A549 (cell line): Measurements from ENCODE around the gene PPM1B. TPM values are rescaled to one million over a fixed set of nuclear protein-coding genes. Genes with fewer than 3 reads are reported as not detected.
A peak's percentile ranks its signal among the peaks of the same experiment; 100 is the strongest.

ENCODE experiments used
- ATAC-seq, 2 experiments: fragments of 200-7000 bp in 1 of 2; fragments of >200 bp in 1 of 2; cut with Nextera tagmentation in 1 of 2; cut with Tn5 transposase in 1 of 2; 3 replicates each; pipeline versions ENCODE4 v1.8.0 to v1.9.1; 2018 to 2020; ENCODE audit warnings: mild to moderate bottlenecking in 1 of 2, moderate library complexity in 1 of 2
- CTCF ChIA-PET: fragments of 300-600 bp; sonication (Branson Sonifier 250); formaldehyde crosslinking; extraction: SDS; loops from one replicate; lab custom pipeline; 2021; ENCODE audit warnings: antibody characterized with exemption, inconsistent platforms; lab: Yijun Ruan, JAX
- POLR2A ChIA-PET: fragments of 350-600 bp; formaldehyde crosslinking; extraction: SDS; loops from one replicate; lab custom pipeline; 2021; ENCODE audit warnings: antibody characterized with exemption, inconsistent platforms; lab: Yijun Ruan, JAX
- DNase-seq, 2 experiments: peaks; one replicate each; pipeline versions ENCODE4 v3.0.0 to v3.0.0-alpha.2; 2011 to 2016; ENCODE audit warnings: low read depth in 1 of 2, low spot score in 1 of 2
- FAIRE-seq: peaks from 2 replicates; lab custom pipeline; 2011; peaks lifted over from hg19 to GRCh38; lab: Jason Lieb, UNC
- H3K27ac ChIP-seq, 2 experiments: fragments of >200 bp; sonication (Bioruptor Twin); formaldehyde crosslinking; 3 replicates each; pipeline ENCODE4 v1.5.1; 2016 to 2017
- H3K4me1 ChIP-seq: fragments of >200 bp; sonication (Bioruptor Twin); formaldehyde crosslinking; 3 replicates; pipeline ENCODE4 v1.6.1; 2016
- H3K4me2 ChIP-seq: fragments of >200 bp; sonication (Bioruptor Twin); formaldehyde crosslinking; 3 replicates; pipeline ENCODE4 v1.6.1; 2016
- H3K4me3 ChIP-seq: fragments of >200 bp; sonication (Bioruptor Twin); formaldehyde crosslinking; 3 replicates; pipeline ENCODE4 v1.5.1; 2016
- H3K9me3 ChIP-seq: fragments of >200 bp; sonication (Bioruptor Twin); formaldehyde crosslinking; 3 replicates; pipeline ENCODE4 v1.6.1; 2016
- BHLHE40 ChIP-seq: IDR thresholded peaks from 2 replicates; pipeline ENCODE4 v1.6.1; 2012; ENCODE audit warnings: low read depth, low read length, inconsistent platforms
- CBX8 ChIP-seq: fragments of 200-600 bp; sonication (generic); IDR thresholded peaks from 2 replicates; pipeline ENCODE4 v1.6.1; 2016
- CEBPB ChIP-seq, 2 experiments: fragments of >200 bp in 1 of 2; sonication (Bioruptor Twin) in 1 of 2; formaldehyde crosslinking in 1 of 2; IDR thresholded peaks; 2 replicates each; pipeline ENCODE4 v1.6.1; 2012 to 2016
- CHD4 ChIP-seq: fragments of 200-600 bp; sonication (generic); IDR thresholded peaks from 2 replicates; pipeline ENCODE4 v1.6.1; 2016; ENCODE audit warnings: antibody characterized with exemption, mild to moderate bottlenecking, borderline replicate concordance
- EHF ChIP-seq: fragments of 250-450 bp; sonication (Bioruptor Pico); IDR thresholded peaks from 2 replicates; pipeline ENCODE4 v1.5.0; 2020; ENCODE audit warnings: mild to moderate bottlenecking
- FOSL2 ChIP-seq, 2 experiments: fragments of 450-650 bp in 1 of 2; fragments of >200 bp in 1 of 2; sonication (Bioruptor Twin) in 1 of 2; formaldehyde crosslinking; IDR thresholded peaks; 2 replicates each; pipeline versions ENCODE4 v1.5.0 to v1.6.1; 2016 to 2020; ENCODE audit warnings: mild to moderate bottlenecking in 1 of 2, moderate library complexity in 1 of 2
- GATA3 ChIP-seq: IDR thresholded peaks from 2 replicates; pipeline ENCODE4 v1.6.1; 2012; ENCODE audit warnings: borderline replicate concordance
- HDAC2 ChIP-seq: fragments of 200-600 bp; sonication (generic); IDR thresholded peaks from 2 replicates; pipeline ENCODE4 v1.6.1; 2016
- HEYL ChIP-seq: fragments of 250-450 bp; sonication (Bioruptor Pico); IDR thresholded peaks from 2 replicates; pipeline ENCODE4 v1.8.0; 2021; ENCODE audit warnings: mild to moderate bottlenecking, moderate library complexity
- HOXA7 ChIP-seq: fragments of 250-450 bp; sonication (Bioruptor Pico); IDR thresholded peaks from 2 replicates; pipeline ENCODE4 v1.5.0; 2020; ENCODE audit warnings: mild to moderate bottlenecking, moderate library complexity
- KDM5A ChIP-seq: fragments of 200-600 bp; sonication (generic); IDR thresholded peaks from 2 replicates; pipeline ENCODE4 v1.6.1; 2016; ENCODE audit warnings: antibody characterized with exemption, mild to moderate bottlenecking
- MAFK ChIP-seq: fragments of 450-650 bp; IDR thresholded peaks from 2 replicates; pipeline ENCODE4 v1.6.1; 2014; ENCODE audit not compliant: partially characterized antibody
- MAZ ChIP-seq: fragments of 150-350 bp; IDR thresholded peaks from 2 replicates; pipeline ENCODE4 v1.6.1; 2014; ENCODE audit warnings: antibody characterized with exemption, low read depth, low read length, borderline replicate concordance
- NPAS2 ChIP-seq: fragments of 250-450 bp; sonication (Bioruptor Pico); IDR thresholded peaks from 2 replicates; pipeline ENCODE4 v1.8.0; 2022; ENCODE audit warnings: mild to moderate bottlenecking, moderate library complexity, borderline replicate concordance
- POLR2A ChIP-seq: IDR thresholded peaks from 2 replicates; pipeline ENCODE4 v1.6.1; 2012; ENCODE audit warnings: mild to moderate bottlenecking, low read length
- POLR2AphosphoS2 ChIP-seq: conservative IDR thresholded peaks from 2 replicates; pipeline ENCODE4 v1.6.1; 2012; ENCODE audit warnings: low read length, improper control_type of control experiment, inconsistent platforms
- RAD21 ChIP-seq, 2 experiments: fragments of >200 bp in 1 of 2; sonication (Bioruptor Twin) in 1 of 2; formaldehyde crosslinking in 1 of 2; IDR thresholded peaks in 1 of 2; conservative IDR thresholded peaks in 1 of 2; 2 replicates in 1 of 2; 3 replicates in 1 of 2; pipeline ENCODE4 v1.6.1; 2012 to 2018; ENCODE audit warnings: inconsistent platforms in 1 of 2
- RARB ChIP-seq: fragments of 250-450 bp; sonication (Bioruptor Pico); IDR thresholded peaks from 2 replicates; pipeline ENCODE4 v1.8.0; 2021; ENCODE audit warnings: mild to moderate bottlenecking, moderate library complexity
- REST ChIP-seq: fragments of 200-600 bp; sonication (generic); IDR thresholded peaks from 2 replicates; pipeline ENCODE4 v1.6.1; 2016; ENCODE audit warnings: antibody characterized with exemption, mild to moderate bottlenecking, moderate library complexity
- RFX5 ChIP-seq: fragments of 450-650 bp; IDR thresholded peaks from 2 replicates; pipeline ENCODE4 v1.7.1; 2014; ENCODE audit warnings: antibody characterized with exemption, mild to moderate bottlenecking, moderate library complexity
- RNF2 ChIP-seq: fragments of 200-600 bp; sonication (generic); IDR thresholded peaks from 2 replicates; pipeline ENCODE4 v1.6.1; 2016; ENCODE audit warnings: low read depth, mild to moderate bottlenecking, antibody characterized with exemption, moderate library complexity, borderline replicate concordance
- SMC3 ChIP-seq: fragments of >200 bp; sonication (Bioruptor Twin); formaldehyde crosslinking; IDR thresholded peaks from 3 replicates; pipeline ENCODE4 v1.6.1; 2018; ENCODE audit warnings: inconsistent platforms
- SREBF2 ChIP-seq: fragments of 450-650 bp; IDR thresholded peaks from 2 replicates; pipeline ENCODE4 v1.6.1; 2014; ENCODE audit warnings: mild to moderate bottlenecking, moderate library complexity
- TFCP2L1 ChIP-seq: fragments of 250-450 bp; sonication (Bioruptor Pico); IDR thresholded peaks from 2 replicates; pipeline ENCODE4 v1.5.0; 2021; ENCODE audit warnings: mild to moderate bottlenecking
- ZC3H11A ChIP-seq: fragments of 450-650 bp; IDR thresholded peaks from 2 replicates; pipeline ENCODE4 v1.6.1; 2014; ENCODE audit warnings: antibody characterized with exemption, mild to moderate bottlenecking
- ZFP36 ChIP-seq: fragments of 450-650 bp; IDR thresholded peaks from 2 replicates; pipeline ENCODE4 v1.6.1; 2014; ENCODE audit warnings: borderline replicate concordance; ENCODE audit not compliant: partially characterized antibody
- ZNF302 ChIP-seq: fragments of 250-450 bp; sonication (Bioruptor Pico); IDR thresholded peaks from 2 replicates; pipeline ENCODE4 v1.9.0; 2021; ENCODE audit warnings: inconsistent platforms, mild to moderate bottlenecking, moderate library complexity
- WGBS: methylation state at CpG from one replicate; pipeline ENCODE4 v1.1.6; 2017; ENCODE audit errors: missing lambda C conversion rate; 5-methylcytosine and 5-hydroxymethylcytosine counted together
- polyA plus RNA-seq, 4 experiments: library from polyadenylated mRNA; depleted of rRNA in 3 of 4; stranded (reverse); fragments of >200 nt; fragmentation: RNase III in 1 of 4; extraction: RNeasy Plus Mini Kit Qiagen cat#74134 plus additional on column Dnase treatment in 1 of 4; gene quantifications; 2 replicates in 3 of 4; 3 replicates in 1 of 4; pipeline ENCODE4 v1.2.3, GENCODE V29; 2011 to 2017
- TF ChIP-seq, protein P1 (sequence below): fragments of >200 bp; sonication (Bioruptor Twin); formaldehyde crosslinking; IDR thresholded peaks from 2 replicates; pipeline ENCODE4 v1.6.1; 2016
- TF ChIP-seq, protein P2 (sequence below): fragments of 250-450 bp; sonication (Bioruptor Pico); IDR thresholded peaks from 2 replicates; pipeline ENCODE4 v1.5.0; 2020; ENCODE audit warnings: low read depth, mild to moderate bottlenecking, moderate library complexity

Gene PPM1B
- polyA plus RNA-seq, 2 of the 4 experiments (the other 2 are of a cell fraction) = 49.0 to 75.1 TPM

DNA sequence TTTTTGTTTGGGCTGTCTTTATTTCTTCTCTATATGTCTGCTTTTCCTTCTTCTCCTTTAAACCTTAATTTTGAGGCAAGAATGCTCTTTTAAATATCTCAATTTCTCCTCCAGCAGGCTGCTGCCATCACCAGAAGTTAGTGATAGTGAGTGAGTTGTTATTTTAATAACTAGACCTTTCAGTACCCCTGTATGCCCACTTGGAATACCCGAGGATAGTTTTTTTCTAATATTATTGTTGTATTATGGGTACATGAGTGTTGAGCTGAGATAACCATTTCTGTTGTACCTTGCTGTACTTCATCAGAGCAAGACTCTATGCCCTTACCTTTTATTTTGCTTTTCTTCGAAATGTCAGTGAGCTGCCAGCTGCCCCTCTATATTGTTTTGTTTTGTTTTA, 50.1 kb downstream of the PPM1B start (continued):
- TF ChIP-seq SREBF2 (no peak), SMC3 (no peak), POLR2AphosphoS2 (no peak), MAFK (no peak), BHLHE40 (no peak)
- TF ChIP-seq, protein P1, sequence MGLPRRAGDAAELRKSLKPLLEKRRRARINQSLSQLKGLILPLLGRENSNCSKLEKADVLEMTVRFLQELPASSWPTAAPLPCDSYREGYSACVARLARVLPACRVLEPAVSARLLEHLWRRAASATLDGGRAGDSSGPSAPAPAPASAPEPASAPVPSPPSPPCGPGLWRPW = no peak

- ChIA-PET CTCF (interaction anchor here (0.8 to 34.3 kb wide), 3 partner anchors 15 to 63 kb away, joined by 3 to 548 read pairs (median 6); no protein-coding TSS in a partner anchor), POLR2A (no interaction called here)
- WGBS = 97% methylated on average over 2 of the region's 2 CpGs
- H3K4me2 ChIP-seq = no peak overlapping the region
- no peak for FAIRE-seq
- no peak overlapping the region for H3K4me3 ChIP-seq
- no peaks in the 10 kb centered on the region for H3K9me3 ChIP-seq
- no peak for ATAC-seq
- TF ChIP-seq ZC3H11A = peak; percentile 97
- TF ChIP-seq RARB (CRISPR knock-in tag) = no peak
- no peak for TF ChIP-seq RNF2
- TF ChIP-seq MAZ = no peak
- peaks cover 33% of the 10 kb centered on the region for H3K4me1 ChIP-seq
- H3K27ac ChIP-seq = no peak overlapping the region
- DNase-seq = no peak
These were observed 58.1 kb downstream of the PPM1B start for GRCh38 chr2:44226753-44227152.

DNA sequence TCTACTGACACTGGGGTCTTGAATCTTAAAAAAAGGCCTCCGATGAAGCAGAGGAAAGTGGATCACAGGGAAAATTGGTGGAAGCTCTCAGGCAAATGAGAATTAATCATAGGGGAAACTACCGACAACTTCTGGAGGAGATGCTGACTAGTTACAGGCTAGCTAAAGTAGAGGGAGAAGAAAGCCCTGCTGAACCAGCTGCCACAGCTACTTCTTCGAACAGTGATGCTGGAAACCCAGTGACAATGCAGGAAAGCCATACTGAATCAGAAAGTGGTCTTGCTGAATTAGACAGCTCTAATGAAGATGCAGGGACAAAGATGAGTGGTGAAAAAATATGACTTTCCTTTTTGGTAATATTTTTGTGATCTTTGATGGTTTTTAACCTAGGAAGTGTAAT, 61.7 kb downstream of the PPM1B start:
- peak overlapping the region; percentile 27 to 72; a peak in 5 of 6 replicates for H3K27ac ChIP-seq
- TF ChIP-seq RFX5 (no peak), CHD4 (no peak), ZFP36 (no peak), EHF (CRISPR knock-in tag) (no peak), HDAC2 (no peak), POLR2A (no peak), CBX8 (no peak), HOXA7 (CRISPR knock-in tag) (no peak)
- TF ChIP-seq, all 56 proteins: peak for 0
- POLR2A ChIA-PET = no interaction called here
- H3K4me1 ChIP-seq = peaks cover 61% of the 10 kb centered on the region
- no peak overlapping the region for H3K4me3 ChIP-seq
- 26% methylated on average over 3 of the region's 3 CpGs for WGBS
- peak in 1 of 2 experiments; percentile 19; a peak in 2 of 6 replicates for ATAC-seq
- H3K4me2 ChIP-seq = peak overlapping the region; percentile 52
- peak in 1 of 2 experiments; percentile 38 for DNase-seq
- CTCF ChIA-PET = interaction anchor here (1.4 to 34.3 kb wide), 4 partner anchors 14 to 186 kb away, joined by 3 to 548 read pairs (median 4); no protein-coding TSS in a partner anchor
- no peaks in the 10 kb centered on the region for H3K9me3 ChIP-seq
- peak; percentile 13 for FAIRE-seq

DNA sequence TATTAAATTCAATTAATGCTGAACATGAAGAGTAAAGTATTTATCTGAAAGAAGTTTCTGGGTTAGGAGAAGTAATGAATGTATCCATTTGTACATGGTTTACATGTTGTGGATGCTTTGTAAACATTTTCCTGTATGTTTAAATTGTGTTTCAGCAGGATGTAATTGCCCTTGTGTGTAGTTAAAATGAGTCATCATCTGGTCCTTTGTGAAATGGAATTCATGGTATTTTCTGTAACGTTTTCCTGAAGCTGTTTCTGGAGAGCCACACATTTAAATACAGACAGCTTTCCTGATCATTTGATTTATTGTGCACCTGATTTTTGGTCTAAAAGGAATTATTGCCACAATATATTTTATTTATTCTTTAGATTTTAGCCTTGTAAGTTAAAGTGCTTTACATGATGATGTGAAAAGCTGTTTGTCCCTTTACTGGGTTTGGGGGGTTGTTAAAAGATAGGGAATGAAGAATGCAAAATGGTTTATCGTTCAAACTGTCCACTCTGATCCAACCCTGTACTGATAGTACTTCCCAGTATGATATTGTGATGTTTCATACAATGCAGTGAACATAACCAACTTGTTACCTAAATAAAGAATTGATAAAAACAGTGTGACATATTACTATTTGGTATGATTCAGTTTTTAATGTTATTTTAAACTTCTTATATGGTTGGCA, 64.9 kb downstream of the PPM1B start:
- H3K27ac ChIP-seq = peak overlapping the region; percentile 77 to 90
- H3K4me3 ChIP-seq = peak overlapping the region; percentile 26
- ChIA-PET POLR2A (interaction anchor here (0.9 to 1.0 kb wide), 2 partner anchors 58 to 128 kb away, joined by 3 to 8 read pairs; partner anchors contain the start of genes CAMKMT and PREPL), CTCF (interaction anchor here (0.6 to 34.3 kb wide), 16 partner anchors 9 to 279 kb away, joined by 3 to 548 read pairs (median 4); no protein-coding TSS in a partner anchor)
- ATAC-seq = peak; percentile 78 to 79
- H3K4me1 ChIP-seq = peaks cover 79% of the 10 kb centered on the region
- 0% methylated on average over 2 of the region's 2 CpGs for WGBS
- H3K9me3 ChIP-seq = no peaks in the 10 kb centered on the region
- peak overlapping the region; percentile 83 for H3K4me2 ChIP-seq
- peak; percentile 81 to 83 for DNase-seq
- FAIRE-seq = peak; percentile 99
- no peak for TF ChIP-seq RAD21 (conservative IDR thresholded peaks at IDR 0.05 in 1 of 2, IDR thresholded peaks at IDR 0.05 in 1 of 2)
- no peak for TF ChIP-seq KDM5A
- no peak for TF ChIP-seq REST
- peak; percentile 87 for TF ChIP-seq FOSL2 (IDR thresholded peaks at IDR 0.05)
- TF ChIP-seq FOSL2 (CRISPR knock-in tag; IDR thresholded peaks at IDR 0.05) = peak; percentile 99
- TF ChIP-seq CEBPB (IDR thresholded peaks at IDR 0.05) = peak in 1 of 2 experiments; percentile 73; a peak in 1 of 4 replicates
- no peak for TF ChIP-seq NPAS2 (CRISPR knock-in tag)
- no peak for TF ChIP-seq ZNF302
- TF ChIP-seq, protein P2, sequence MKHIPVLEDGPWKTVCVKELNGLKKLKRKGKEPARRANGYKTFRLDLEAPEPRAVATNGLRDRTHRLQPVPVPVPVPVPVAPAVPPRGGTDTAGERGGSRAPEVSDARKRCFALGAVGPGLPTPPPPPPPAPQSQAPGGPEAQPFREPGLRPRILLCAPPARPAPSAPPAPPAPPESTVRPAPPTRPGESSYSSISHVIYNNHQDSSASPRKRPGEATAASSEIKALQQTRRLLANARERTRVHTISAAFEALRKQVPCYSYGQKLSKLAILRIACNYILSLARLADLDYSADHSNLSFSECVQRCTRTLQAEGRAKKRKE (CRISPR knock-in tag) = no peak
- TF ChIP-seq TFCP2L1 (CRISPR knock-in tag) = no peak
- no peak for TF ChIP-seq HEYL (CRISPR knock-in tag)
- TF ChIP-seq GATA3 = peak; percentile 87; the same call in 1 of the 2 replicates
